ENCODE results near the gene MERTK. TPM values are rescaled to one million over a fixed set of nuclear protein-coding genes. Genes with fewer than 3 reads are reported as not detected.

Gene MERTK
- total and polyA plus RNA-seq, 2 of the 13 experiments (the other 11 are each of a cell fraction or from before 2014, with no cell fraction given) = 37.3 to 44.7 TPM

DNA sequence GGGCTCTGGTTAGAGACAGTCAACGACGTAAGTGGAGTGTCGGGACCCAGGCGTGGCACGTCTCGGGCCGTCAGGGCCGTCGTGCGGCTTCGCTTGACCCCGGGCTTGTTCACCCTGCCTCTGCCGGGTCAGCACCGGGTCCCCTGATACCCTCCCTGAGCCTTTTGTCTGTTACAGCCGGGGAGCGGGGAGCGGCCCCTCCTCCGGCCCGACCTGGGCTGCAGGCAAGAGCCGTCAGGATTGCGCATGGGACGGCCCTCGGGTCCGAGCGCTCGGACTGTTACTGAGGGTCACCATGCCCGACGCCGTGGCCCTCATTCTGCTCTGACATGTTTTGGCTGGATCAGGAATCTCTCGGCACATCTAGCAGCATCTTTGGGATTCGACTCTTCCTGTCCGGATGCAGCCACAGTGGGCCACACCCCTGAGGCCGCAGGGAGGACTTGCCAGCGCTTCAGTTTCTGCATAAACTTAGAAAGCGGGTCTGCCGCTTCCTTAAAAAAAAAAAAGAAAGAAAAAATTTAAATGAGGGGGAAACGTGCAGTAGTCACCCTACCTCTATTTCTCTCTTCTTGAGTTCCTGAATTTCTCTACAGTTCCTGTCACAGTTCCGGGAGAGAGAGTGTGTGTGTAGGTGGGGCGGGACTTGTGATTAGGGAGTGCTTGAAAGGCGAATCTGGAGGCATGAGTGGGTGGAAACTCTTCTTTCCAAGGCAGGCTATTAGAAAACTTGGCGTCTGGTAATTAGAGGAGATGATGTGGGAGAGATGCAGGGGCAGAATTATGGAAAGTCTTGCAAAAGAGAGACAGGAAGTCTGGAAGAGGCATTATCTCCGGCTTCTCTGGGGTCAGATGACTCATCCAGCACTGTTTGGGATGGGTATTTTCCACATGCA is 157.6 kb downstream of the MERTK start (continued):
- TF ChIP-seq, protein P1, sequence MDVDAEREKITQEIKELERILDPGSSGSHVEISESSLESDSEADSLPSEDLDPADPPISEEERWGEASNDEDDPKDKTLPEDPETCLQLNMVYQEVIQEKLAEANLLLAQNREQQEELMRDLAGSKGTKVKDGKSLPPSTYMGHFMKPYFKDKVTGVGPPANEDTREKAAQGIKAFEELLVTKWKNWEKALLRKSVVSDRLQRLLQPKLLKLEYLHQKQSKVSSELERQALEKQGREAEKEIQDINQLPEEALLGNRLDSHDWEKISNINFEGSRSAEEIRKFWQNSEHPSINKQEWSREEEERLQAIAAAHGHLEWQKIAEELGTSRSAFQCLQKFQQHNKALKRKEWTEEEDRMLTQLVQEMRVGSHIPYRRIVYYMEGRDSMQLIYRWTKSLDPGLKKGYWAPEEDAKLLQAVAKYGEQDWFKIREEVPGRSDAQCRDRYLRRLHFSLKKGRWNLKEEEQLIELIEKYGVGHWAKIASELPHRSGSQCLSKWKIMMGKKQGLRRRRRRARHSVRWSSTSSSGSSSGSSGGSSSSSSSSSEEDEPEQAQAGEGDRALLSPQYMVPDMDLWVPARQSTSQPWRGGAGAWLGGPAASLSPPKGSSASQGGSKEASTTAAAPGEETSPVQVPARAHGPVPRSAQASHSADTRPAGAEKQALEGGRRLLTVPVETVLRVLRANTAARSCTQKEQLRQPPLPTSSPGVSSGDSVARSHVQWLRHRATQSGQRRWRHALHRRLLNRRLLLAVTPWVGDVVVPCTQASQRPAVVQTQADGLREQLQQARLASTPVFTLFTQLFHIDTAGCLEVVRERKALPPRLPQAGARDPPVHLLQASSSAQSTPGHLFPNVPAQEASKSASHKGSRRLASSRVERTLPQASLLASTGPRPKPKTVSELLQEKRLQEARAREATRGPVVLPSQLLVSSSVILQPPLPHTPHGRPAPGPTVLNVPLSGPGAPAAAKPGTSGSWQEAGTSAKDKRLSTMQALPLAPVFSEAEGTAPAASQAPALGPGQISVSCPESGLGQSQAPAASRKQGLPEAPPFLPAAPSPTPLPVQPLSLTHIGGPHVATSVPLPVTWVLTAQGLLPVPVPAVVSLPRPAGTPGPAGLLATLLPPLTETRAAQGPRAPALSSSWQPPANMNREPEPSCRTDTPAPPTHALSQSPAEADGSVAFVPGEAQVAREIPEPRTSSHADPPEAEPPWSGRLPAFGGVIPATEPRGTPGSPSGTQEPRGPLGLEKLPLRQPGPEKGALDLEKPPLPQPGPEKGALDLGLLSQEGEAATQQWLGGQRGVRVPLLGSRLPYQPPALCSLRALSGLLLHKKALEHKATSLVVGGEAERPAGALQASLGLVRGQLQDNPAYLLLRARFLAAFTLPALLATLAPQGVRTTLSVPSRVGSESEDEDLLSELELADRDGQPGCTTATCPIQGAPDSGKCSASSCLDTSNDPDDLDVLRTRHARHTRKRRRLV (CRISPR knock-in tag; IDR thresholded peaks at IDR 0.05) = peak; percentile 62; the same call in 1 of the 2 replicates
- TF ChIP-seq ZNF501 (CRISPR knock-in tag; IDR thresholded peaks at IDR 0.05) (peak; percentile 82), HOXA3 (CRISPR knock-in tag; IDR thresholded peaks at IDR 0.05) (0 out of 2 replicates have a peak, but pooled peaks have one; percentile 6), ZFP90 (CRISPR knock-in tag; IDR thresholded peaks at IDR 0.05; ENCODE audit: borderline replicate concordance) (peak; percentile 52; the same call in 1 of the 2 replicates), GATAD2A (CRISPR knock-in tag; IDR thresholded peaks at IDR 0.05) (peak; percentile 52; the same call in 1 of the 2 replicates), SAFB2 (CRISPR knock-in tag; IDR thresholded peaks at IDR 0.05; ENCODE audit: borderline replicate concordance, low read depth) (0 out of 2 replicates have a peak, but pooled peaks have one; percentile 18), ZNF777 (CRISPR knock-in tag; IDR thresholded peaks at IDR 0.05) (peak; percentile 69), KDM5A (IDR thresholded peaks at IDR 0.05; ENCODE audit: borderline replicate concordance, low read length) (peak; percentile 54), TCF7 (IDR thresholded peaks at IDR 0.05; ENCODE audit: low read depth) (no peak), SMAD9 (CRISPR knock-in tag; IDR thresholded peaks at IDR 0.05) (0 out of 2 replicates have a peak, but pooled peaks have one; percentile 46), CBX2 (IDR thresholded peaks at IDR 0.05; ENCODE audit: low read depth, low read length) (no peak), CBX2 (CRISPR knock-in tag; IDR thresholded peaks at IDR 0.05; ENCODE audit: low read depth) (no peak; the same call in 1 of the 2 replicates), ZNF441 (CRISPR knock-in tag; IDR thresholded peaks at IDR 0.05; ENCODE audit: borderline replicate concordance) (0 out of 2 replicates have a peak, but pooled peaks have one; percentile 35), FOXA1 (IDR thresholded peaks at IDR 0.05) (no peak), FOXA1 (CRISPR knock-in tag; IDR thresholded peaks at IDR 0.05) (no peak), GABPA (IDR thresholded peaks at IDR 0.05; ENCODE audit: low read depth, low read length) (peak; percentile 23; the same call in 1 of the 2 replicates), GABPA (CRISPR knock-in tag; IDR thresholded peaks at IDR 0.05; ENCODE audit: low read depth) (peak; percentile 73), ZNF33A (CRISPR knock-in tag; IDR thresholded peaks at IDR 0.05; ENCODE audit: borderline replicate concordance) (no peak)
- TF ChIP-seq, protein P2, sequence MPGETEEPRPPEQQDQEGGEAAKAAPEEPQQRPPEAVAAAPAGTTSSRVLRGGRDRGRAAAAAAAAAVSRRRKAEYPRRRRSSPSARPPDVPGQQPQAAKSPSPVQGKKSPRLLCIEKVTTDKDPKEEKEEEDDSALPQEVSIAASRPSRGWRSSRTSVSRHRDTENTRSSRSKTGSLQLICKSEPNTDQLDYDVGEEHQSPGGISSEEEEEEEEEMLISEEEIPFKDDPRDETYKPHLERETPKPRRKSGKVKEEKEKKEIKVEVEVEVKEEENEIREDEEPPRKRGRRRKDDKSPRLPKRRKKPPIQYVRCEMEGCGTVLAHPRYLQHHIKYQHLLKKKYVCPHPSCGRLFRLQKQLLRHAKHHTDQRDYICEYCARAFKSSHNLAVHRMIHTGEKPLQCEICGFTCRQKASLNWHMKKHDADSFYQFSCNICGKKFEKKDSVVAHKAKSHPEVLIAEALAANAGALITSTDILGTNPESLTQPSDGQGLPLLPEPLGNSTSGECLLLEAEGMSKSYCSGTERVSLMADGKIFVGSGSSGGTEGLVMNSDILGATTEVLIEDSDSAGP (CRISPR knock-in tag; IDR thresholded peaks at IDR 0.05; ENCODE audit: borderline replicate concordance) = peak; percentile 89
- TF ChIP-seq, protein P3, sequence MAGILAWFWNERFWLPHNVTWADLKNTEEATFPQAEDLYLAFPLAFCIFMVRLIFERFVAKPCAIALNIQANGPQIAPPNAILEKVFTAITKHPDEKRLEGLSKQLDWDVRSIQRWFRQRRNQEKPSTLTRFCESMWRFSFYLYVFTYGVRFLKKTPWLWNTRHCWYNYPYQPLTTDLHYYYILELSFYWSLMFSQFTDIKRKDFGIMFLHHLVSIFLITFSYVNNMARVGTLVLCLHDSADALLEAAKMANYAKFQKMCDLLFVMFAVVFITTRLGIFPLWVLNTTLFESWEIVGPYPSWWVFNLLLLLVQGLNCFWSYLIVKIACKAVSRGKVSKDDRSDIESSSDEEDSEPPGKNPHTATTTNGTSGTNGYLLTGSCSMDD (CRISPR knock-in tag; IDR thresholded peaks at IDR 0.05) = no peak
